Measurements from ENCODE around the gene MAP9. TPM values are rescaled to one million over a fixed set of nuclear protein-coding genes. Genes with fewer than 3 reads are reported as not detected.
A peak's percentile ranks its signal among the peaks of the same experiment; 100 is the strongest.

Gene MAP9
- total and polyA plus RNA-seq, 2 donors from 2014 or later = 6.2 to 20.1 TPM

GRCh38 chr4:155419266-155419665 lies 42.5 kb upstream of the MAP9 start:
- DNase-seq = no peak
- H3K36me3 ChIP-seq (ENCODE audit: control insufficient read depth in 2 of 3, insufficient read depth in 3 of 3, low read length in 3 of 3) = no peaks in the 10 kb centered on the region
- no peaks in the 10 kb centered on the region for H3K9me3 ChIP-seq (ENCODE audit: control insufficient read depth in 2 of 3, insufficient read depth in 1 of 3, low read length in 3 of 3)
- H3K27me3 ChIP-seq (ENCODE audit: control insufficient read depth, insufficient read depth, low read length) = no peaks in the 10 kb centered on the region
- no peak overlapping the region for H3K9ac ChIP-seq (ENCODE audit: low read length in 3 of 3)
- no peak for FAIRE-seq
- intact Hi-C loops (cut with DNase I) = no loop called here
- no peak overlapping the region for H3K27ac ChIP-seq (ENCODE audit: low read depth in 2 of 2, low read length in 2 of 2)
- H3K4me1 ChIP-seq (ENCODE audit: control insufficient read depth in 2 of 3, insufficient read depth in 2 of 3, low read depth in 1 of 3, low read length in 3 of 3) = no peaks in the 10 kb centered on the region
- TF ChIP-seq, protein P1, sequence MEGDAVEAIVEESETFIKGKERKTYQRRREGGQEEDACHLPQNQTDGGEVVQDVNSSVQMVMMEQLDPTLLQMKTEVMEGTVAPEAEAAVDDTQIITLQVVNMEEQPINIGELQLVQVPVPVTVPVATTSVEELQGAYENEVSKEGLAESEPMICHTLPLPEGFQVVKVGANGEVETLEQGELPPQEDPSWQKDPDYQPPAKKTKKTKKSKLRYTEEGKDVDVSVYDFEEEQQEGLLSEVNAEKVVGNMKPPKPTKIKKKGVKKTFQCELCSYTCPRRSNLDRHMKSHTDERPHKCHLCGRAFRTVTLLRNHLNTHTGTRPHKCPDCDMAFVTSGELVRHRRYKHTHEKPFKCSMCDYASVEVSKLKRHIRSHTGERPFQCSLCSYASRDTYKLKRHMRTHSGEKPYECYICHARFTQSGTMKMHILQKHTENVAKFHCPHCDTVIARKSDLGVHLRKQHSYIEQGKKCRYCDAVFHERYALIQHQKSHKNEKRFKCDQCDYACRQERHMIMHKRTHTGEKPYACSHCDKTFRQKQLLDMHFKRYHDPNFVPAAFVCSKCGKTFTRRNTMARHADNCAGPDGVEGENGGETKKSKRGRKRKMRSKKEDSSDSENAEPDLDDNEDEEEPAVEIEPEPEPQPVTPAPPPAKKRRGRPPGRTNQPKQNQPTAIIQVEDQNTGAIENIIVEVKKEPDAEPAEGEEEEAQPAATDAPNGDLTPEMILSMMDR (IDR thresholded peaks at IDR 0.05; ENCODE audit: borderline replicate concordance, extremely low read depth, insufficient read depth) = no peak
- H3K4me3 ChIP-seq (ENCODE audit: low read length in 3 of 3) = no peak overlapping the region

- FAIRE-seq (no peak), DNase-seq (peak in 2 of 5 donors; percentile 18 to 26)
- TF ChIP-seq, protein P1 (IDR thresholded peaks at IDR 0.05; ENCODE audit: borderline replicate concordance, extremely low read depth, insufficient read depth) = no peak
- no peak overlapping the region for H3K4me3 ChIP-seq (ENCODE audit: low read length in 3 of 3)
- H3K27ac ChIP-seq (ENCODE audit: low read depth in 2 of 2, low read length in 2 of 2) = no peak overlapping the region
- no peaks in the 10 kb centered on the region for H3K4me1 ChIP-seq (ENCODE audit: control insufficient read depth in 2 of 3, insufficient read depth in 2 of 3, low read depth in 1 of 3, low read length in 3 of 3)
- H3K9me3 ChIP-seq (ENCODE audit: control insufficient read depth in 2 of 3, insufficient read depth in 1 of 3, low read length in 3 of 3) = no peaks in the 10 kb centered on the region
- H3K36me3 ChIP-seq (ENCODE audit: control insufficient read depth in 2 of 3, insufficient read depth in 3 of 3, low read length in 3 of 3) = no peaks in the 10 kb centered on the region
- H3K27me3 ChIP-seq (ENCODE audit: control insufficient read depth, insufficient read depth, low read length) = no peaks in the 10 kb centered on the region
- intact Hi-C loops (cut with DNase I) = no loop called here
- no peak overlapping the region for H3K9ac ChIP-seq (ENCODE audit: low read length in 3 of 3)
Observed at GRCh38 chr4:155415662-155416061, 38.9 kb upstream of the MAP9 start.

GRCh38 chr4:155413451-155413850 lies 36.7 kb upstream of the MAP9 start:
- intact Hi-C loops (cut with DNase I) = no loop called here
- H3K27ac ChIP-seq (ENCODE audit: low read depth in 2 of 2, low read length in 2 of 2) = no peak overlapping the region
- TF ChIP-seq, protein P1 (IDR thresholded peaks at IDR 0.05; ENCODE audit: borderline replicate concordance, extremely low read depth, insufficient read depth) = no peak
- no peak overlapping the region for H3K4me3 ChIP-seq (ENCODE audit: low read length in 3 of 3)
- no peaks in the 10 kb centered on the region for H3K36me3 ChIP-seq (ENCODE audit: control insufficient read depth in 2 of 3, insufficient read depth in 3 of 3, low read length in 3 of 3)
- no peaks in the 10 kb centered on the region for H3K9me3 ChIP-seq (ENCODE audit: control insufficient read depth in 2 of 3, insufficient read depth in 1 of 3, low read length in 3 of 3)
- no peak overlapping the region for H3K9ac ChIP-seq (ENCODE audit: low read length in 3 of 3)
- no peak for DNase-seq
- H3K4me1 ChIP-seq (ENCODE audit: control insufficient read depth in 2 of 3, insufficient read depth in 2 of 3, low read depth in 1 of 3, low read length in 3 of 3) = no peaks in the 10 kb centered on the region
- H3K27me3 ChIP-seq (ENCODE audit: control insufficient read depth, insufficient read depth, low read length) = no peaks in the 10 kb centered on the region
- FAIRE-seq = no peak

- DNase-seq = peak in 3 of 5 donors; percentile 20 to 70 (median 64)
- Histone ChIP-seq H3K9ac (ENCODE audit: low read length in 3 of 3) (no peak overlapping the region), H3K27me3 (ENCODE audit: control insufficient read depth, insufficient read depth, low read length) (no peaks in the 10 kb centered on the region), H3K4me3 (ENCODE audit: low read length in 3 of 3) (no peak overlapping the region), H3K36me3 (ENCODE audit: control insufficient read depth in 2 of 3, insufficient read depth in 3 of 3, low read length in 3 of 3) (no peaks in the 10 kb centered on the region), H3K4me1 (ENCODE audit: control insufficient read depth in 2 of 3, insufficient read depth in 2 of 3, low read depth in 1 of 3, low read length in 3 of 3) (no peaks in the 10 kb centered on the region), H3K9me3 (ENCODE audit: control insufficient read depth in 2 of 3, insufficient read depth in 1 of 3, low read length in 3 of 3) (no peaks in the 10 kb centered on the region), H3K27ac (ENCODE audit: low read depth in 2 of 2, low read length in 2 of 2) (no peak overlapping the region)
- TF ChIP-seq, protein P1 (IDR thresholded peaks at IDR 0.05; ENCODE audit: borderline replicate concordance, extremely low read depth, insufficient read depth) = no peak
- no peak for FAIRE-seq
- intact Hi-C loops (cut with DNase I) = no loop called here
Observed at GRCh38 chr4:155411546-155411945, 34.8 kb upstream of the MAP9 start.

Measured in kidney (tissue), 14 donors.